Transverse colon (tissue), 3 donors: Measurements from ENCODE around the gene TAF11L14.

ENCODE experiments used
- EP300 ChIP-seq: sonication (generic); formaldehyde crosslinking; IDR thresholded peaks from one replicate; pipeline ENCODE4 v1.6.1; 2017; ENCODE audit warnings: antibody characterized with exemption, low read depth
- POLR2A ChIP-seq: fragments of 450-650 bp; IDR thresholded peaks from one replicate; pipeline ENCODE4 v1.6.1; 2016; ENCODE audit warnings: antibody characterized with exemption, mild to moderate bottlenecking, moderate library complexity
- TF ChIP-seq, protein P1 (sequence below), 5 experiments: fragments of 200-600 bp in 3 of 5; fragments of 450-650 bp in 2 of 5; sonication (generic) in 3 of 5; IDR thresholded peaks; 1 replicate in 2 of 5; 2 replicates in 3 of 5; pipeline ENCODE4 v1.5.1; 2016 to 2017; ENCODE audit warnings: antibody characterized with exemption in 5 of 5, inconsistent platforms in 3 of 5, mild to moderate bottlenecking in 2 of 5, moderate library complexity in 1 of 5

DNA sequence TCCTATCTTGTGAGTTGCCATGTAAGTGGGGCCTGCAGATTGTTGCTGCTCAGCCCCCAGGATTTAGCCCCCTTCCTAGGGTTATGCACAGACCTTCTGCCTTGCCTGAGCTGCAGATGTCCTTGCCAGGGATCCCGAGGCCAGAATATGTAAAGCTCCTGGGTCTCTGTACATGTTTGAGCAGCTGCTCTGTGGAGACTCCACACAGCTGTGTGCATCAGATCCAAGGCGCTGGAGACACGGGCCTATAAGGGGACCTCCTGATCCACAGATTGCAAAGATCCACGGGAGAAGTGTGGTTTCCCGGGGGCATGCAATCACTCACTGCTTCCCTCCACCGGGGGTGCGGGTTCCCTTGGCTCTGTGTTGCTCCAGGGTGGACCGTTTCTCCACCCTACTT, 28.9 kb downstream of the TAF11L14 start:
- TF ChIP-seq, protein P1, sequence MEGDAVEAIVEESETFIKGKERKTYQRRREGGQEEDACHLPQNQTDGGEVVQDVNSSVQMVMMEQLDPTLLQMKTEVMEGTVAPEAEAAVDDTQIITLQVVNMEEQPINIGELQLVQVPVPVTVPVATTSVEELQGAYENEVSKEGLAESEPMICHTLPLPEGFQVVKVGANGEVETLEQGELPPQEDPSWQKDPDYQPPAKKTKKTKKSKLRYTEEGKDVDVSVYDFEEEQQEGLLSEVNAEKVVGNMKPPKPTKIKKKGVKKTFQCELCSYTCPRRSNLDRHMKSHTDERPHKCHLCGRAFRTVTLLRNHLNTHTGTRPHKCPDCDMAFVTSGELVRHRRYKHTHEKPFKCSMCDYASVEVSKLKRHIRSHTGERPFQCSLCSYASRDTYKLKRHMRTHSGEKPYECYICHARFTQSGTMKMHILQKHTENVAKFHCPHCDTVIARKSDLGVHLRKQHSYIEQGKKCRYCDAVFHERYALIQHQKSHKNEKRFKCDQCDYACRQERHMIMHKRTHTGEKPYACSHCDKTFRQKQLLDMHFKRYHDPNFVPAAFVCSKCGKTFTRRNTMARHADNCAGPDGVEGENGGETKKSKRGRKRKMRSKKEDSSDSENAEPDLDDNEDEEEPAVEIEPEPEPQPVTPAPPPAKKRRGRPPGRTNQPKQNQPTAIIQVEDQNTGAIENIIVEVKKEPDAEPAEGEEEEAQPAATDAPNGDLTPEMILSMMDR (IDR thresholded peaks at IDR 0.05), result no peak
- no peak for TF ChIP-seq EP300
- TF ChIP-seq POLR2A, result no peak
